ENCODE measurements around the gene LIPI.
"Not testable (repeated sequence)": the region's sequence is repeated elsewhere in the genome, so short reads cannot be mapped to it uniquely, and the experiment has no call there.

Gene LIPI

DNA sequence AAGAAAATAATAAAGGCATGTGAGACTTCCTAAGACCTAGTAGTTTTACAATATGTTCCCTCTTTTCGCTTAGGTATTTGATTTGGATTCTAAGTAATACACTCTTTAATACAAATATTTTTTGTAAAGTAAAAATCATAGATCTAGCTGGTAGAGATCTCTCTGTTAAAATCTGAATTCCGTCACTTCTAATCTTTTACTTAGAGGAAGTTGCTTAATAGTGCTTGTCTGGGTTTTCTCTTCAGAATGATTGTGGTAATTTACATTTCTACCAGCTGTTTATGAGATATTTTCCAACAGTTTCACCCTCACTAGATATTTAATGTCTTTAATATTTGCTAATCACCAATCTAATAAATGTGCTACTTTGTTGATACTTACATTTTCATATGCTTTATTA is 28.5 kb upstream of the LIPI start:
- Histone ChIP-seq H3K9me3 (ENCODE audit: low read depth, low read length) (no peaks in the 10 kb centered on the region), H3K36me3 (ENCODE audit: insufficient read depth, low read length) (no peaks in the 10 kb centered on the region), H3K9ac (ENCODE audit: insufficient read length) (peak overlapping the region; percentile 21), H3K4me3 (peak overlapping the region; percentile 32), H3K27ac (peak overlapping the region; percentile 84)
- DNase-seq (ENCODE audit: low read depth, low spot score), result no peak
- TF ChIP-seq FOXP2 (optimal IDR thresholded peaks at IDR 0.05; ENCODE audit: control extremely low read depth, extremely low read length, insufficient read depth), result no peak
- TF ChIP-seq EZH2 (IDR thresholded peaks at IDR 0.05), result no peak
- no peak for TF ChIP-seq POLR2AphosphoS5 (IDR thresholded peaks at IDR 0.05; ENCODE audit: borderline replicate concordance, low read depth, low read length)

DNA sequence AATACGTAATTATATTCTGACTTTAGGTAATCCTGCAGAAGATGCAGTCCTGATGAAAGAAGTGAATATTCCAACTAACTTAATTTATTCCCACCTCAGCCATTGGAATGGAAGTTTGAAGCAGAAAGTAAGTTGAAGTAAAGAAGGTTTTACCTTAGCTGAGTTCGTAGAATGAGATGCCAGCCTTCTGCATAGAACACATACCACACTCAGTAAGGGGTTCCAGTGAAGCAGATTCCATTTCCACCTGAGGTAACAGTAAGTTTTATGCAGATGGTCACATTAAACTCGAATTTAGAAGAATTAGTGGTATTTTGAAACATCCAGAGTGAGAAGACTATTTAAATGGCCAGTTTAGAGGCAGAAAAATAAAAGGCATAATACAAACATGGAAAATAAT is 25.4 kb upstream of the LIPI start:
- Histone ChIP-seq H3K9me3 (ENCODE audit: low read depth, low read length) (no peaks in the 10 kb centered on the region), H3K4me3 (no peak overlapping the region), H3K27ac (no peak overlapping the region), H3K36me3 (ENCODE audit: insufficient read depth, low read length) (no peaks in the 10 kb centered on the region), H3K9ac (ENCODE audit: insufficient read length) (no peak overlapping the region)
- DNase-seq (ENCODE audit: low read depth, low spot score), result no peak
- no peak for TF ChIP-seq POLR2AphosphoS5 (IDR thresholded peaks at IDR 0.05; ENCODE audit: borderline replicate concordance, low read depth, low read length)
- no peak for TF ChIP-seq FOXP2 (optimal IDR thresholded peaks at IDR 0.05; ENCODE audit: control extremely low read depth, extremely low read length, insufficient read depth)
- TF ChIP-seq EZH2 (IDR thresholded peaks at IDR 0.05), result no peak

DNA sequence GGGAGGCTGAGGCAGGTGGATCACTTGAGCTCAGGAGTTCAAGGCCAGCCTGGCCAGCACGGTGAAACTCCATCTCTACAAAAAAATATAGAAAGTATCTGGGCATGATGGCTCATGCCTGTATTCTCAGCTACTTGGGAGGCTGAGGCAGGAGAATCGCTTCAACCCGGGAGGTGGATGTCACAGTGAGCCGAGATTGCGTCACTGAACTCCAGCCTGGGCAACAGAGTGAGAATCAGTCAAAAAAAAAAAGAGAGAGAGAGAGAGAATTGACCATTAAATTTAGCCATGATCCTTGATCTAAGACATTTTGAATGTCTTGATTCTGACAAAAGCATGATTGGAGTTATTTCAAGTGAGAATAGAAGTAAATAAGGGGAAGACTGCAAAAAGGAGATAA is 24.3 kb upstream of the LIPI start:
- TF ChIP-seq FOXP2 (optimal IDR thresholded peaks at IDR 0.05; ENCODE audit: control extremely low read depth, extremely low read length, insufficient read depth) (no peak), EZH2 (IDR thresholded peaks at IDR 0.05) (no peak), POLR2AphosphoS5 (IDR thresholded peaks at IDR 0.05; ENCODE audit: borderline replicate concordance, low read depth, low read length) (no peak)
- no peaks in the 10 kb centered on the region for H3K9me3 ChIP-seq (ENCODE audit: low read depth, low read length)
- H3K36me3 ChIP-seq (ENCODE audit: insufficient read depth, low read length), result no peaks in the 10 kb centered on the region
- no peak overlapping the region for H3K27ac ChIP-seq
- no peak overlapping the region for H3K4me3 ChIP-seq
- DNase-seq (ENCODE audit: low read depth, low spot score), result no peak
- no peak overlapping the region for H3K9ac ChIP-seq (ENCODE audit: insufficient read length)

DNA sequence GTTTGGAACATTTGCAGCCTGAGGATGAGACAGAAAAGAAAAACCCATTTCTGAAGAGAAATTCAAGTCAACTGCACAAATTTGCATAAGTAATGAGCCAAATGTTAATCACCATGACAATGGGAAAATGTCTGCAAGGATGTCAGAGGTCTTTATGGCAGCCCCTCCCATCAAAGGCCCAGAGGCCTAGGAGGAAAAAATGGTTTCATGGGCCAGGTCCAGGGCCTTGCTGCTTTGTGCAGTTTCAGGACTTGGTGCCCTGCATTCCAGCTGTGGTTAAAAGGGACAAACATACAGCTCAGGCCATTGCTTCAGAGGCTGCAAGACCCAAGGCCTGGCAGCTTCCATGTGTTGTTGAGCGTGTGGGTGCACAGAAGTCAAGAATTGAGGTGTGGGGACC is 18.6 kb upstream of the LIPI start:
- TF ChIP-seq EZH2 (IDR thresholded peaks at IDR 0.05) (no peak), POLR2AphosphoS5 (IDR thresholded peaks at IDR 0.05; ENCODE audit: borderline replicate concordance, low read depth, low read length) (no peak), FOXP2 (optimal IDR thresholded peaks at IDR 0.05; ENCODE audit: control extremely low read depth, extremely low read length, insufficient read depth) (no peak)
- DNase-seq (ENCODE audit: low read depth, low spot score), result no peak
- H3K27ac ChIP-seq, result no peak overlapping the region
- peaks cover 29% of the 10 kb centered on the region for H3K36me3 ChIP-seq (ENCODE audit: insufficient read depth, low read length)
- H3K9ac ChIP-seq (ENCODE audit: insufficient read length), result no peak overlapping the region
- no peaks in the 10 kb centered on the region for H3K9me3 ChIP-seq (ENCODE audit: low read depth, low read length)
- no peak overlapping the region for H3K4me3 ChIP-seq

DNA sequence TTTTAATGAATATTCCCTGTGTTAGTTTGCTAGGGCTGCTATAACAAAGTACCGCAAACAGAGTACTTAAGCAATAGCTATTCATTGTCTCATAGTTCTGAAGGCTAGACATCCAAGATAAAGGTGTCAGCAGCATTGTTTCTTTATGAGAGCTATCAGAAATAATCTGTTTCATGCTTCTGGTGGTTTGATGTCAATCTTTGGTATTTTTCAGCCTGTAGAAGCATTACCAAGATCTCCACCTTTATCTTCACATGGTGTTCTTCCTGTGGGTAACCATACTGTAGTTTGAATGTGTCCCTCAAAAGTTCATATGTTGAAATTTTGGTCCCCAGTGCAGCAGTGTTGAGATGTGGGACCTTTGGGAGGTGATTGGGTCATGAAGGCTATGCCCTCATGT is 12.6 kb upstream of the LIPI start:
- Histone ChIP-seq H3K9me3 (ENCODE audit: low read depth, low read length) (no peaks in the 10 kb centered on the region), H3K36me3 (ENCODE audit: insufficient read depth, low read length) (peaks cover 81% of the 10 kb centered on the region), H3K27ac (no peak overlapping the region), H3K9ac (ENCODE audit: insufficient read length) (no peak overlapping the region), H3K4me3 (no peak overlapping the region)
- no peak for DNase-seq (ENCODE audit: low read depth, low spot score)
- TF ChIP-seq FOXP2 (optimal IDR thresholded peaks at IDR 0.05; ENCODE audit: control extremely low read depth, extremely low read length, insufficient read depth) (no peak), EZH2 (IDR thresholded peaks at IDR 0.05) (no peak), POLR2AphosphoS5 (IDR thresholded peaks at IDR 0.05; ENCODE audit: borderline replicate concordance, low read depth, low read length) (no peak)

DNA sequence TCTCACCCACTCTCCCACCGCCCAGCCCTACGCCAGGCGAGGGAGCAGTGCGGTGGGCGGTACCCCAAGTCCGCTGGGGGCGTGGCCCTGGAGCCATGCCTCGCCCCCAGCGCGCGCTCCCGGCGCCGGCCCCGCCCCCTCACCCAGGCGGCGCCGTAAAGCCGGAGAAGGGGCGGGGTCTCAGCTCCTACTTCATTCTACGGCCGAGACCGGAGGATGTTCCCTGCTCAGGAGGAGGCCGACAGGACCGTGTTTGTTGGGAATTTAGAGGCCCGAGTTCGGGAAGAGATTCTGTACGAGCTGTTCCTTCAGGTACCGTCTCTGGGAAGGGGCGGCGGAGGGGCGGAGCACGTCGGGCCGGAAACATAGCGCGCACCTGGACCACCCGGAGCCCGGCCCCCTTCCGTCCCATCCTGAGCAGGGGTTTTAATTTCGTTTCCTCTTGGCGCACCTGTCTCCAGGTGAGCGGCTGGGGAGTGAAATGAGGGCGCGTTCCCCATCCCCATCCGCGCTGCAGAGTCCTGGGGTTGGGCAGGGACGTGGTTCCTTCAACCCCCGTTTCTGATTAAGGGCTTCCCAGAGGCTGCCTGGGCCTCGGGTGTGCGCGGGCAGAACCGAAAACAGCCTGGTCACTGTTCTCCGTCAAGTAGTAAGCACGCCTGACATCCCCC is 5.4 kb upstream of the LIPI start, which contains the start of gene RBM11:
RBM11 (plus strand) TSS at position 187 of the 671 bp plus-strand sequence; CDS start at position 217, 30 bp downstream.
- no peak for DNase-seq (ENCODE audit: low read depth, low spot score)
- Histone ChIP-seq H3K9ac (ENCODE audit: insufficient read length) (peak within 1 kb of the TSS; percentile 82), H3K27ac (peak within 1 kb of the TSS; percentile 97), H3K9me3 (ENCODE audit: low read depth, low read length) (no peaks in the 10 kb centered on the region), H3K4me3 (peak within 1 kb of the TSS; percentile 96), H3K36me3 (ENCODE audit: insufficient read depth, low read length) (peaks cover 23% of the 10 kb centered on the region)
- TF ChIP-seq POLR2AphosphoS5 (IDR thresholded peaks at IDR 0.05; ENCODE audit: borderline replicate concordance, low read depth, low read length) (peak; percentile 70), EZH2 (IDR thresholded peaks at IDR 0.05) (no peak), FOXP2 (optimal IDR thresholded peaks at IDR 0.05; ENCODE audit: control extremely low read depth, extremely low read length, insufficient read depth) (no peak)

DNA sequence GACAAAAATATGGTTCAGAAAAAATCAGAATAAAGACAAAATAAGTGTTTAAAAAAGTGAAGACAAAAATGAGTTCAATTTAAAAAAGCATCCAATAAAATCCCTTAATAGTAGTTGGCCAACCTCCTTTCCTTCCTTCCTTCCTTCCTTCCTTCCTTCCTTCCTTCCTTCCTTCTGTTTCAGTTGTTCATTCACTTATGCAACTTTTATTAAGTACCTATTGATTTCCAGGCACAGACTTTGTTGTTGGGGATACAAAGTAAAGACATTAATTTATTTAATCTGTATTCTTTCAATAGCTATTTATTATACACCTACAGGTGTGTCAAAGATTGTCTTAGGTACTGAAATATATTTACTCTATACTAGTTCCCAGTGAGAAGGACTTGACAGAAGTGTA is 2.4 kb upstream of the LIPI start:
- peaks cover 4% of the 10 kb centered on the region; the same call in 1 of the 2 replicates for H3K36me3 ChIP-seq (ENCODE audit: insufficient read depth, low read length)
- peak; percentile 59; the same call in 1 of the 2 replicates for TF ChIP-seq POLR2AphosphoS5 (IDR thresholded peaks at IDR 0.05; ENCODE audit: borderline replicate concordance, low read depth, low read length)
- no peak for TF ChIP-seq EZH2 (IDR thresholded peaks at IDR 0.05)
- TF ChIP-seq FOXP2 (optimal IDR thresholded peaks at IDR 0.05; ENCODE audit: control extremely low read depth, extremely low read length, insufficient read depth), result no peak
- H3K9ac ChIP-seq (ENCODE audit: insufficient read length), result no peak overlapping the region
- peak overlapping the region; percentile 23; the same call in 1 of the 2 replicates for H3K4me3 ChIP-seq
- no peak for DNase-seq (ENCODE audit: low read depth, low spot score)
- no peaks in the 10 kb centered on the region for H3K9me3 ChIP-seq (ENCODE audit: low read depth, low read length)
- H3K27ac ChIP-seq, result peak overlapping the region; percentile 97

DNA sequence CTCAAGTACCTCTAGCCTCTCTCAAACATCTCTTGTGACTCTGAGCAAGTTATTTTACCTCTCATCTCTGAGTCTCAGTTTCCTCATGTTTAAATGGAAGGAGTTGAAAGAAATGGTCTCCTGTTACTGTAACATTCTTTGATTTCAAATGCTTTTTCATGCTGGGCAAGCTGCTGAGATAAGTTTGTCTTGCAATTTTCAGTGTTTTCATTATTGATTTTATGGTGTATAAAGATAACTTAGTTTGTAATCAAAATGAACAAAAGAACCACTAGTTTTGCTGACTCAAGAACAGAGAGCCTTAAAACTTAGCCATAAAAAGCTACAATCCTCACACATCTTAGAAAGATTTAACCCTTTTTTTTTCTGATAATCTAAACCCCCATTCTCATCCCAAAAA is 4.5 kb downstream of the LIPI start:
- Histone ChIP-seq H3K9me3 (ENCODE audit: low read depth, low read length) (no peaks in the 10 kb centered on the region), H3K36me3 (ENCODE audit: insufficient read depth, low read length) (0 out of 2 replicates have a peak, but pooled peaks cover 3% of the 10 kb centered on the region), H3K27ac (peak overlapping the region; percentile 97), H3K9ac (ENCODE audit: insufficient read length) (peak overlapping the region; percentile 79), H3K4me3 (peak overlapping the region; percentile 78)
- no peak for DNase-seq (ENCODE audit: low read depth, low spot score)
- TF ChIP-seq POLR2AphosphoS5 (IDR thresholded peaks at IDR 0.05; ENCODE audit: borderline replicate concordance, low read depth, low read length), result no peak
- no peak for TF ChIP-seq EZH2 (IDR thresholded peaks at IDR 0.05)
- no peak for TF ChIP-seq FOXP2 (optimal IDR thresholded peaks at IDR 0.05; ENCODE audit: control extremely low read depth, extremely low read length, insufficient read depth)

DNA sequence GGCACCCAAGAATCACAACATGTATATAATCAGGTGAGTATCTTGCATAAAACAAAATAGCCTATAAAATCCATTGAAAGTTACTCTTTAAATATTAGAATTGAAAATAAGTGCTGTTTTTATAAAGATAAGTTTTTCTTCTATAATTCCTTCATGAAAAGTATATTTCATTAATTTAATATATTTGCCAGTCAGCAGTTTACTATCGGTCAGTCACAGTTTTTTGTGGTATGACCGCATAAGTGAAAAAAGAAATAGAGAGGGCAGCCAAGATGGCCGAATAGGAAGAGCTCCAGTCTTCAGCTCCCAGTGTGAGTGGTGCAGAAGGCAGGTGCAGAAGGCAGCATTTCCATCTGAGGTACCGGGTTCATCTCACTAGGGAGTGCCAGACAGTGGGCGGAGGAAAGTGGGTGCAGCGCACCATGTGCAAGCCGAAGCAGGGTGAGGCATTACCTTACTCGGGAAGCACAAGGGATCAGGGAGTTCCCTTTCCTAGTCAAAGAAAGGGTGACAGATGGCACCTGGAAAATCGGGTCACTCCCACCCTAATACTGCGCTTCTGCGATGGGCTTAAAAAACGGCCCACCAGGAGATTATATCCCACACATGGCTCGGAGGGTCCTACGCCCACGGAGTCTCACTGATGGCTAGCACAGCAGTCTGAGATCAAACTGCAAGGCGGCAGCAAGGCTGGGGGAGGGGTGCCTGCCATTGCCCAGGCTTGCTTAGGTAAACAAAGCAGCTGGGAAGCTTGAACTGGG is 44.1 kb downstream of the LIPI start:
- not testable (repeated sequence) for H3K27ac ChIP-seq; DNase-seq (ENCODE audit: low read depth, low spot score); H3K9ac ChIP-seq (ENCODE audit: insufficient read length); H3K4me3 ChIP-seq; H3K9me3 ChIP-seq (ENCODE audit: low read depth, low read length)
- peaks cover 15% of the 10 kb centered on the region for H3K36me3 ChIP-seq (ENCODE audit: insufficient read depth, low read length)
